ENCODE results near the gene NEK6.

Gene NEK6

DNA sequence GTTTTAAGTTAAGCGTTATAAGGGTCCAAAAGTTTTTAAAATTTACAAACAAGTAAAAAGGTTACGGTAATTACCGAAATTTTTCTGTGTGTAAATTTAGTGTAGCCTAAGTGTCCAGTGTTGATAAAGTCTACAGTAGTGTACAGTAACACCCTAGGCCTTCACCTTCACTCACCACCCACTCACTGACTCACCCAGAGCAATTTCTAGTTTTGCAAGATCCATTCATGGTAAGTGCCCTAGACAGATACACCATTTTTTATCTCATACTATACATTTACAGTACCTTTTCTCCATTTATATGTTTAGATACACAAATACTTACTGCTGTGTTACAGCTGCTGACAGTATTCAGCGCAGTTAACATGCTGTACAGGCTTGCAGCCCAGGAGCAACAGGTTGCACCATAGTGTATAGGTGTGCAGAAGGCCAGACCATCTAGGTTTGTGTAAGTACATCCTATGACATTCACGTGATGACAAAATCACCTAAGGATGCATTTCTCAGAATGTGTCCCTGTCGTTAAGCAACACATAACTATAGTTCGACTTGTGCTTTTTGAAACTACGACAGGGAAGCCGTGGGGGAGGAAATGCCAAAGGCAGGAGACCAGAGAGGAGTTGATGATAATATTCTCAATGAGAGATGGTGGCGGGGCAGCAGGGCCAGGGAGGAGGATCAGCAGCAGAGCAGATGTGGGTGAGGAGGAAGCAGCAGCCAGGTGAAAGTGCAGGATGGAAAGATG, 108.9 kb downstream of the NEK6 start:
- no peak overlapping the region for H3K4me3 ChIP-seq (ENCODE audit: low read depth, low read length)
- TF ChIP-seq, protein P1, sequence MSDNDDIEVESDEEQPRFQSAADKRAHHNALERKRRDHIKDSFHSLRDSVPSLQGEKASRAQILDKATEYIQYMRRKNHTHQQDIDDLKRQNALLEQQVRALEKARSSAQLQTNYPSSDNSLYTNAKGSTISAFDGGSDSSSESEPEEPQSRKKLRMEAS (IDR thresholded peaks at IDR 0.05; ENCODE audit: low read depth, low read length), result no peak
- TF ChIP-seq MYC (IDR thresholded peaks at IDR 0.05; ENCODE audit: low read depth, low read length) (no peak), POLR2A (IDR thresholded peaks at IDR 0.05; ENCODE audit: extremely low read depth, insufficient read length) (no peak)
- TF ChIP-seq, protein P2, sequence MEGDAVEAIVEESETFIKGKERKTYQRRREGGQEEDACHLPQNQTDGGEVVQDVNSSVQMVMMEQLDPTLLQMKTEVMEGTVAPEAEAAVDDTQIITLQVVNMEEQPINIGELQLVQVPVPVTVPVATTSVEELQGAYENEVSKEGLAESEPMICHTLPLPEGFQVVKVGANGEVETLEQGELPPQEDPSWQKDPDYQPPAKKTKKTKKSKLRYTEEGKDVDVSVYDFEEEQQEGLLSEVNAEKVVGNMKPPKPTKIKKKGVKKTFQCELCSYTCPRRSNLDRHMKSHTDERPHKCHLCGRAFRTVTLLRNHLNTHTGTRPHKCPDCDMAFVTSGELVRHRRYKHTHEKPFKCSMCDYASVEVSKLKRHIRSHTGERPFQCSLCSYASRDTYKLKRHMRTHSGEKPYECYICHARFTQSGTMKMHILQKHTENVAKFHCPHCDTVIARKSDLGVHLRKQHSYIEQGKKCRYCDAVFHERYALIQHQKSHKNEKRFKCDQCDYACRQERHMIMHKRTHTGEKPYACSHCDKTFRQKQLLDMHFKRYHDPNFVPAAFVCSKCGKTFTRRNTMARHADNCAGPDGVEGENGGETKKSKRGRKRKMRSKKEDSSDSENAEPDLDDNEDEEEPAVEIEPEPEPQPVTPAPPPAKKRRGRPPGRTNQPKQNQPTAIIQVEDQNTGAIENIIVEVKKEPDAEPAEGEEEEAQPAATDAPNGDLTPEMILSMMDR (IDR thresholded peaks at IDR 0.05; ENCODE audit: low read depth, low read length), result no peak
- DNase-seq (ENCODE audit: low read depth), result no peak

DNA sequence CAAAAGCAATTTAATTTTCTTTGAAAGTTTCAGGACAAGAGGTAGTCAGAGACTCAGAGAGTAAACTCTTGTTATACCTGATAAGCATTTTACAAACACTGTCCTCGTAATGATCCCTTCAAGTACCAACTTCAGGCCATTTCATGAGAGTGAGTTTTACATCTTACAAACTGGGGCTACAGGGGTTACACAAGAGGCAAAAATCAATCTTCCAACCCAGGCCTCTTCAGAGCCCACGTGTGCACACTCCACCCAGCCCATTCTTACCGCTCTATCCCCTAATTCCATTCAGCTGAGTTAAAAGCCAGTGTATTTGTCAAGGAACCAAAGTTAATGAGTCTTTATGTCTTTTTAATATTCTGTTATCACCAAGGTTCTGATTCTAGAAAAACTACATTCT, 110.9 kb downstream of the NEK6 start:
- no peak for TF ChIP-seq POLR2A (IDR thresholded peaks at IDR 0.05; ENCODE audit: extremely low read depth, insufficient read length)
- TF ChIP-seq, protein P2 (IDR thresholded peaks at IDR 0.05; ENCODE audit: low read depth, low read length), result no peak
- TF ChIP-seq MYC (IDR thresholded peaks at IDR 0.05; ENCODE audit: low read depth, low read length), result no peak
- TF ChIP-seq, protein P1 (IDR thresholded peaks at IDR 0.05; ENCODE audit: low read depth, low read length), result no peak
- no peak for DNase-seq (ENCODE audit: low read depth)
- H3K4me3 ChIP-seq (ENCODE audit: low read depth, low read length), result no peak overlapping the region

DNA sequence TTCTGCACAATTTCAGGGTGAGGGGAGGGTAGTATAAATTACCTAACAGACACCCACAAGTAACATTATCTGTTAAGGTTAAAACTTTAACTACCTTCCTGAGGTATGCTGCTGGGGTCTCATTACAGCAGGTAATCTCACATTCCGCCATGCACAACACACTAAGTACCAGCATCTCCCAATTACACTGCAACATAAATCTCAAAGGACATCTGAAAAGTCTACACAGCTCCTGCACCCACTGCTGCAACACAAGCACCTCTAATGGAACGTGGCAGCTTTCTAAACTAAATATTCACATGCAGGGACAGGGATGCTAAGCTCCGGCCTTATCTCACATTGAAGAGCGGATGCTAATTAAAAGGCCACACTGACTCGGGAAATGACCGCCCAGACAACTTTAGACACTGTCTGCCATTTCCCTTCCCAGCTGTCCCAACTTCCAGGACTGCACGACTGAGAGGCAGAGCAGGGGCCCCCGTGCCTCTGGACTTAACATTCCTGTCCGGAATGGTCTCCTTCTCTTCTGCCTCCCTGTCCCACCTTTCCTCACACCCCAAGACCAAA, 111.6 kb downstream of the NEK6 start:
- TF ChIP-seq MYC (IDR thresholded peaks at IDR 0.05; ENCODE audit: low read depth, low read length) (no peak), POLR2A (IDR thresholded peaks at IDR 0.05; ENCODE audit: extremely low read depth, insufficient read length) (no peak)
- TF ChIP-seq, protein P2 (IDR thresholded peaks at IDR 0.05; ENCODE audit: low read depth, low read length), result no peak
- TF ChIP-seq, protein P1 (IDR thresholded peaks at IDR 0.05; ENCODE audit: low read depth, low read length), result no peak
- DNase-seq (ENCODE audit: low read depth), result no peak
- H3K4me3 ChIP-seq (ENCODE audit: low read depth, low read length), result no peak overlapping the region

DNA sequence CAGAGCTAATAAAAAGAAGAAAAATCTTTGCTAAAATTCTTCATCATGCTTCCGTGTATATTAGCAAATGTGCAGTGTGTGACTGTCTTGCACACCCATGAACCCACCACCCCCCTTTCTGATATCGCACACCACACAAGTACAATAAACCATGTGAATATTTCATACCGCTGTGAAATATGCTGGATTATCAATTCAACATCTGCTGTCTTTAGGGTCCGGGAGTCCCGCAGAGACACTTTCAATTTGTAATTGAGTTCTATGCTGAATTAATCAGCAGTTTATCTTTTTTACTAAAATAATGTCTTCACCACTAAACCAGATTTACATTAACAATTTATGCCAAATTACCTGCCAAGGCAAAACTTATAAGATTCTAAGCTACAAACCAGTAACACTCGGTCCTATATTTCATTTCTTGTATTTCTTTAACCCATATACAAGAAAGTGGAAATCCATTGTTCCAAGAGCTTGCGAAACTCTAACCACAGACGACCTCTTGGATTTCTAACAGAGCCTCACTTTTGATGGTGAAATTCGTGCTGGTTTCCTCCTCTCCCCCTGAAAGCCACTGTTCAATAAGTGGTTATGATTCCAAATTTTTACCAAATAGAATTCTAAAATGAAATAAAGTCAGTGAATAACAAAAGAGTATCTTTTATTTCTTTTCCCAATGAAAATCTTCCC, 113.3 kb downstream of the NEK6 start:
- no peak overlapping the region for H3K4me3 ChIP-seq (ENCODE audit: low read depth, low read length)
- DNase-seq (ENCODE audit: low read depth), result peak; percentile 80
- TF ChIP-seq, protein P1 (IDR thresholded peaks at IDR 0.05; ENCODE audit: low read depth, low read length), result no peak
- TF ChIP-seq MYC (IDR thresholded peaks at IDR 0.05; ENCODE audit: low read depth, low read length) (no peak), POLR2A (IDR thresholded peaks at IDR 0.05; ENCODE audit: extremely low read depth, insufficient read length) (no peak)
- TF ChIP-seq, protein P2 (IDR thresholded peaks at IDR 0.05; ENCODE audit: low read depth, low read length), result no peak

DNA sequence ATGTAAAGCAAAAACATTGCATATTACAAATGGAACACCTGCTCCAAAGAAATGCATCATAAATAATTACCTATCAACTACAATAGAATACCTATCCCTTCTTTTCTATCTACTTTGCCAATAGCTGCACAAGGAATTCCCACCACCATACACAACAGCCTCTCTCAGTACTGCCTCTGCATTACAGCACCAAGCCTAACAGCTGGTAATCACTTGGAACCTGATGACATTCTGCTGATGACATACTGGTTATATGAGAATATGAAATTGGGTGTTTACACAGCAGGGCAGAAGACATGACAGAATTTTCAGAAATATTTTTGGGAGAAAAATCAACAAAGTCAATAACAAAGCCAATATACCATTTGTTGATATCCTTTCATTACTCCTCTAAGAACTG, 114.3 kb downstream of the NEK6 start:
- DNase-seq (ENCODE audit: low read depth), result peak; percentile 22
- TF ChIP-seq, protein P2 (IDR thresholded peaks at IDR 0.05; ENCODE audit: low read depth, low read length), result no peak
- TF ChIP-seq POLR2A (IDR thresholded peaks at IDR 0.05; ENCODE audit: extremely low read depth, insufficient read length), result no peak
- TF ChIP-seq MYC (IDR thresholded peaks at IDR 0.05; ENCODE audit: low read depth, low read length), result no peak
- TF ChIP-seq, protein P1 (IDR thresholded peaks at IDR 0.05; ENCODE audit: low read depth, low read length), result no peak
- H3K4me3 ChIP-seq (ENCODE audit: low read depth, low read length), result no peak overlapping the region

Measured in NB4 (cell line).